ENCODE results near the gene SCNN1B.
"Not testable (repeated sequence)": the region's sequence is repeated elsewhere in the genome, so short reads cannot be mapped to it uniquely, and the experiment has no call there.

Gene SCNN1B

GRCh38 chr16:23355106-23355670 is 53.1 kb downstream of the SCNN1B start:
- DNase-seq = no peak

- DNase-seq = no peak
Observed at GRCh38 chr16:23356941-23357340, 54.8 kb downstream of the SCNN1B start.

GRCh38 chr16:23357761-23358290 is 55.7 kb downstream of the SCNN1B start:
- no peak for DNase-seq

- DNase-seq = no peak
Observed at GRCh38 chr16:23359092-23359760, 57.1 kb downstream of the SCNN1B start.

GRCh38 chr16:23362460-23363317 is 60.6 kb downstream of the SCNN1B start:
- no peak for DNase-seq

GRCh38 chr16:23365602-23366240 is 63.6 kb downstream of the SCNN1B start:
- DNase-seq = no peak

- not testable (repeated sequence) for DNase-seq
Observed at GRCh38 chr16:23366341-23366740, 64.2 kb downstream of the SCNN1B start.

- DNase-seq = no peak
Observed at GRCh38 chr16:23367564-23367963, 65.5 kb downstream of the SCNN1B start.

GRCh38 chr16:23367988-23368387 is 65.9 kb downstream of the SCNN1B start:
- DNase-seq = no peak

GRCh38 chr16:23368469-23368868 is 66.4 kb downstream of the SCNN1B start:
- DNase-seq = no peak

GRCh38 chr16:23369416-23369815 is 67.3 kb downstream of the SCNN1B start:
- DNase-seq = no peak

GRCh38 chr16:23371368-23371767 is 69.3 kb downstream of the SCNN1B start:
- DNase-seq = no peak

GRCh38 chr16:23373436-23374219 is 71.5 kb downstream of the SCNN1B start:
- DNase-seq = no peak

- no peak for DNase-seq
Observed at GRCh38 chr16:23374721-23375510, 72.8 kb downstream of the SCNN1B start.

- no peak for DNase-seq
Observed at GRCh38 chr16:23375643-23376042, 73.5 kb downstream of the SCNN1B start.

- DNase-seq = no peak
Observed at GRCh38 chr16:23377071-23377931, 75.2 kb downstream of the SCNN1B start.

GRCh38 chr16:23378256-23378655 is 76.2 kb downstream of the SCNN1B start:
- no peak for DNase-seq

- no peak for DNase-seq
Observed at GRCh38 chr16:23378921-23379320, 76.8 kb downstream of the SCNN1B start.

GRCh38 chr16:23379707-23380106 is 77.6 kb downstream of the SCNN1B start:
- no peak for DNase-seq

GRCh38 chr16:23380501-23380951 is 78.4 kb downstream of the SCNN1B start:
- DNase-seq = no peak
